Transverse colon (tissue), 4 donors: ENCODE measurements around the gene CDCP2.

Source experiments
- EP300 ChIP-seq: sonication (generic); formaldehyde crosslinking; IDR thresholded peaks from one replicate; pipeline ENCODE4 v1.6.1; 2017; ENCODE audit warnings: antibody characterized with exemption, low read depth
- POLR2A ChIP-seq: fragments of 450-650 bp; IDR thresholded peaks from one replicate; pipeline ENCODE4 v1.6.1; 2016; ENCODE audit warnings: antibody characterized with exemption, mild to moderate bottlenecking, moderate library complexity
- POLR2AphosphoS5 ChIP-seq, 3 donors: sonication (generic); formaldehyde crosslinking; IDR thresholded peaks; one replicate each; pipeline ENCODE4 v1.6.1; 2016; ENCODE audit warnings: antibody characterized with exemption in 3 of 3
- TF ChIP-seq, protein P1 (sequence below), 5 experiments: fragments of 200-600 bp in 3 of 5; fragments of 450-650 bp in 2 of 5; sonication (generic) in 3 of 5; IDR thresholded peaks; 1 replicate in 2 of 5; 2 replicates in 3 of 5; pipeline ENCODE4 v1.5.1; 2016 to 2017; ENCODE audit warnings: antibody characterized with exemption in 5 of 5, inconsistent platforms in 3 of 5, mild to moderate bottlenecking in 2 of 5, moderate library complexity in 1 of 5

DNA sequence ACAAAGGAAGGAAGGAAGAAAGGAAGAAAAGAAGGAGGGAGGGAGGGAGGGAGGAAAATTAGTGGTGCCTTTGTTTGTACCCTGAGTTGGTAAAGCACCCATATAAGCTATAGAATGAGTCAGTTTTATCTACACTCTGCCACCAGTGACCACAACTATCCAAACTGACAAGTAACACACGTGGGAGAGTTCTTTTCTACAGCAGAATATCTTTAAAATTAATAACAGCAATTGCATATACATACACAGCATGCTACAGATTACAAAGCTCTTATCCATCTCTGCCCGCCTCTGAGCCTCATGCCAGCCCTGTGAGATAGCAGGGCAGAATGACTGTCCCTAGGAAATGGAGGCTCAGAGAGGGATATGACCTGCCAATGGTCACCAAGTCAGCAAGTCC is 20.3 kb downstream of the CDCP2 start:
- TF ChIP-seq EP300 (no peak), POLR2A (no peak), POLR2AphosphoS5 (IDR thresholded peaks at IDR 0.05) (no peak)
- TF ChIP-seq, protein P1, sequence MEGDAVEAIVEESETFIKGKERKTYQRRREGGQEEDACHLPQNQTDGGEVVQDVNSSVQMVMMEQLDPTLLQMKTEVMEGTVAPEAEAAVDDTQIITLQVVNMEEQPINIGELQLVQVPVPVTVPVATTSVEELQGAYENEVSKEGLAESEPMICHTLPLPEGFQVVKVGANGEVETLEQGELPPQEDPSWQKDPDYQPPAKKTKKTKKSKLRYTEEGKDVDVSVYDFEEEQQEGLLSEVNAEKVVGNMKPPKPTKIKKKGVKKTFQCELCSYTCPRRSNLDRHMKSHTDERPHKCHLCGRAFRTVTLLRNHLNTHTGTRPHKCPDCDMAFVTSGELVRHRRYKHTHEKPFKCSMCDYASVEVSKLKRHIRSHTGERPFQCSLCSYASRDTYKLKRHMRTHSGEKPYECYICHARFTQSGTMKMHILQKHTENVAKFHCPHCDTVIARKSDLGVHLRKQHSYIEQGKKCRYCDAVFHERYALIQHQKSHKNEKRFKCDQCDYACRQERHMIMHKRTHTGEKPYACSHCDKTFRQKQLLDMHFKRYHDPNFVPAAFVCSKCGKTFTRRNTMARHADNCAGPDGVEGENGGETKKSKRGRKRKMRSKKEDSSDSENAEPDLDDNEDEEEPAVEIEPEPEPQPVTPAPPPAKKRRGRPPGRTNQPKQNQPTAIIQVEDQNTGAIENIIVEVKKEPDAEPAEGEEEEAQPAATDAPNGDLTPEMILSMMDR (IDR thresholded peaks at IDR 0.05): no peak
